Measurements from ENCODE around the gene CD99L2.

The CD99L2 gene

DNA sequence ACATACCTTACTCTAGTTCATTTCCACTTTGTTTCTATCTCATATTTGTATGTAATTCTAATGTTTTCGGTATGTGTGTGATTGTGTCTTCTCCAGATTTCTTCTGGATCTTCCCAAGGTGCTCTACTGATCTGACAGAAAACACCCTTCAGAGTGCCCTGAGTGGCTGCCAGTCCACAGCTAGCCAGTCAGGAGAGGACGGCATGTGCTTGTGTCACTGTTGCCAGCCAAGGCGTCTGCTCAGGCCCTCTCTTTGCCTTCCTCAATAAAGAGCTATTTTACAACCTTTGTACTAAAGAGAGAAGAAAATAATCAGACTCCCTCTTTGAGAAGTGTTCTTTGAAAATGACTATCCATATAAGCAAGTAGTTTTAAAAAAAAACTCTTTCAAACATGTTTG is 29.0 kb downstream of the CD99L2 start:
- H3K4me1 ChIP-seq, result no peaks in the 10 kb centered on the region
- no peak overlapping the region for H3K4me2 ChIP-seq (ENCODE audit: low read length)
- H3K79me2 ChIP-seq, result peaks cover 4% of the 10 kb centered on the region
- H3K4me3 ChIP-seq (ENCODE audit: low read depth, low read length), result no peak overlapping the region
- H3K9ac ChIP-seq, result no peak overlapping the region
- no peak overlapping the region for H2AFZ ChIP-seq
- H3K27me3 ChIP-seq (ENCODE audit: control insufficient read depth, insufficient read depth, low read length), result no peaks in the 10 kb centered on the region
- no peaks in the 10 kb centered on the region for H3K36me3 ChIP-seq (ENCODE audit: control insufficient read depth, insufficient read depth, low read length)
- no peaks in the 10 kb centered on the region for H3K9me3 ChIP-seq (ENCODE audit: control insufficient read depth, low read length)
- TF ChIP-seq, protein P1, sequence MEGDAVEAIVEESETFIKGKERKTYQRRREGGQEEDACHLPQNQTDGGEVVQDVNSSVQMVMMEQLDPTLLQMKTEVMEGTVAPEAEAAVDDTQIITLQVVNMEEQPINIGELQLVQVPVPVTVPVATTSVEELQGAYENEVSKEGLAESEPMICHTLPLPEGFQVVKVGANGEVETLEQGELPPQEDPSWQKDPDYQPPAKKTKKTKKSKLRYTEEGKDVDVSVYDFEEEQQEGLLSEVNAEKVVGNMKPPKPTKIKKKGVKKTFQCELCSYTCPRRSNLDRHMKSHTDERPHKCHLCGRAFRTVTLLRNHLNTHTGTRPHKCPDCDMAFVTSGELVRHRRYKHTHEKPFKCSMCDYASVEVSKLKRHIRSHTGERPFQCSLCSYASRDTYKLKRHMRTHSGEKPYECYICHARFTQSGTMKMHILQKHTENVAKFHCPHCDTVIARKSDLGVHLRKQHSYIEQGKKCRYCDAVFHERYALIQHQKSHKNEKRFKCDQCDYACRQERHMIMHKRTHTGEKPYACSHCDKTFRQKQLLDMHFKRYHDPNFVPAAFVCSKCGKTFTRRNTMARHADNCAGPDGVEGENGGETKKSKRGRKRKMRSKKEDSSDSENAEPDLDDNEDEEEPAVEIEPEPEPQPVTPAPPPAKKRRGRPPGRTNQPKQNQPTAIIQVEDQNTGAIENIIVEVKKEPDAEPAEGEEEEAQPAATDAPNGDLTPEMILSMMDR (IDR thresholded peaks at IDR 0.05), result no peak
- no peak overlapping the region for H3K27ac ChIP-seq

DNA sequence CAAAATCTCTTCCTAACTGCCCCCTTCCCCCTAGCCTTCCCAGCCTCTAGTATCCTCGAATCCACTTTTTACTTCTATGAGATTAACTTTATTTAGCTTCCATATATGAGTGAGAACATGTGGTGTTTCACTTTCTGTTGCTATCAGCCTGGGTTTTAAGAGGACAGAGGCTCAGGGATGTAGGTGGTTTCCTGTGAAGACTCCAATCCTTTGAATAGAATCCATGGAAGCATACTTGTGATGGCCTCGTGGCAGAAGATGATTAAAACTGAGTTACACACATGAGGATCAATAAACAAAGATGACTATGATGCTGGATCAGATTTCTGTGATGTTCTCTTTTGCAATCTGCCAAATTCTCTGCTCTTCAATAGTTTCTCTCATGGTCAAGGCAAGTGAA is 29.8 kb downstream of the CD99L2 start:
- Histone ChIP-seq H3K4me2 (ENCODE audit: low read length) (no peak overlapping the region), H3K9ac (no peak overlapping the region), H3K36me3 (ENCODE audit: control insufficient read depth, insufficient read depth, low read length) (no peaks in the 10 kb centered on the region), H3K27me3 (ENCODE audit: control insufficient read depth, insufficient read depth, low read length) (no peaks in the 10 kb centered on the region), H3K79me2 (peaks cover 4% of the 10 kb centered on the region), H2AFZ (no peak overlapping the region), H3K9me3 (ENCODE audit: control insufficient read depth, low read length) (no peaks in the 10 kb centered on the region), H3K4me1 (no peaks in the 10 kb centered on the region), H3K4me3 (ENCODE audit: low read depth, low read length) (no peak overlapping the region), H3K27ac (no peak overlapping the region)
- TF ChIP-seq, protein P1 (IDR thresholded peaks at IDR 0.05), result no peak

DNA sequence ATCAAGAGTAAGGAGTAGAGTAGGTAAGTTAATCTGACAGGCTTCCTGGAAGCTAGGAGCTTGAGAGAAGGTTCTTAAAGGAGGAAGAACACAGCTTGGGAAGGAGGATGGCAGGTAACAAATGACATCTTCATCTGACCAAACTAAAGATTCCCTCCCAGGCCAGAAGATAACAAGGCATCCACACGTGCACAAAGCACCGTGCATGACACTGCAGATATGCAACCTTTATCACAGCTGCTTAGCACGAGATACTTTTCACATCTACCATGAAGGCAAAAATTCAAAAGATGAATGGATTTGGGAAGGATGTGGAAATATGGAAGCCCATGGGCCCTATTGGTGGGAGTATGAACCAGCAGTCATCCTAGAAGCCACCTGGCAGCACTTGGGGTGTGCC is 34.3 kb downstream of the CD99L2 start:
- Histone ChIP-seq H3K79me2 (peaks cover 6% of the 10 kb centered on the region), H3K27me3 (ENCODE audit: control insufficient read depth, insufficient read depth, low read length) (no peaks in the 10 kb centered on the region), H3K36me3 (ENCODE audit: control insufficient read depth, insufficient read depth, low read length) (no peaks in the 10 kb centered on the region), H3K9me3 (ENCODE audit: control insufficient read depth, low read length) (no peaks in the 10 kb centered on the region), H3K9ac (no peak overlapping the region), H3K4me3 (ENCODE audit: low read depth, low read length) (no peak overlapping the region), H3K27ac (no peak overlapping the region), H2AFZ (no peak overlapping the region), H3K4me1 (no peaks in the 10 kb centered on the region), H3K4me2 (ENCODE audit: low read length) (no peak overlapping the region)
- TF ChIP-seq, protein P1 (IDR thresholded peaks at IDR 0.05), result no peak

DNA sequence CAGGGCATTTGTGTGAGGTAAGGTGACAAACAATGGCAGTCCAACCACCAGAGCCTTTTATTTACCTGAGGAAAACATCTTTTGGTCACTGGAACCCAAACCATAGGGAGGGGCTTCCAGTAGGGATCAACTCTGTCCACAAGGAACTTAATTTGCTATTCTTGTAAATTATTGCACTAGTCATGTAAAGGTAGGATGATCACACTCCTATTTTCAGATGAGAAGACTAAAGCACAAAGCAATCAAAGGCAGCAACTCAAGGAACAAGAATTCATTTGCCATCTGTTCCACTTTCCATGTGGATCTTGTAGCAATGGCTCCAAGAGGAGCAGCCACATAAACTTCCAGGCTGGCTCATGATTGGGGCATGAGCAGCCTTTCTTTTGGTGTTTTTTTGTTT is 35.3 kb downstream of the CD99L2 start:
- Histone ChIP-seq H3K27me3 (ENCODE audit: control insufficient read depth, insufficient read depth, low read length) (no peaks in the 10 kb centered on the region), H3K4me3 (ENCODE audit: low read depth, low read length) (no peak overlapping the region), H3K9me3 (ENCODE audit: control insufficient read depth, low read length) (no peaks in the 10 kb centered on the region), H3K4me2 (ENCODE audit: low read length) (no peak overlapping the region), H3K36me3 (ENCODE audit: control insufficient read depth, insufficient read depth, low read length) (no peaks in the 10 kb centered on the region), H3K27ac (no peak overlapping the region), H3K4me1 (no peaks in the 10 kb centered on the region), H3K79me2 (peaks cover 6% of the 10 kb centered on the region), H3K9ac (no peak overlapping the region), H2AFZ (no peak overlapping the region)
- TF ChIP-seq, protein P1 (IDR thresholded peaks at IDR 0.05), result no peak

DNA sequence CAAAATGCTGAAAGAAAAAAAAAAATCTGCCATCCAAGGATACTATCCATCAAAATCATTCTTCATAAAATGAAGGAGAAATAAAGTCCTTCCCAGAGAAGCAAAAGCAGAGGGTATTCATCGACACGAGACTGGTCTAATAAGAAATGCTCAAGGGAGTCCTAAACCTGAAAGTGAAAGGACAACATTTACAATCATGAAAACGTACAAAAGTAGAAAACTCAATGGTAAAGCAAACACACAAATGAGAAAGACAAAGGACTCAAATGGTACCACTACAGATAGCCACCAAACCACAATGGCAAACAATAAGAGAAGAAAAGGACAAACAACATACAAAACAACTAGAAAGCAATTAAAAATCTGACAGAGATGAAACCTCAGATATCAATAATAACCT is 41.0 kb downstream of the CD99L2 start:
- no peak overlapping the region for H3K9ac ChIP-seq
- H3K4me1 ChIP-seq, result no peaks in the 10 kb centered on the region
- no peak overlapping the region for H3K4me2 ChIP-seq (ENCODE audit: low read length)
- H3K27me3 ChIP-seq (ENCODE audit: control insufficient read depth, insufficient read depth, low read length), result no peaks in the 10 kb centered on the region
- H2AFZ ChIP-seq, result no peak overlapping the region
- no peak overlapping the region for H3K27ac ChIP-seq
- no peak overlapping the region for H3K4me3 ChIP-seq (ENCODE audit: low read depth, low read length)
- no peaks in the 10 kb centered on the region for H3K36me3 ChIP-seq (ENCODE audit: control insufficient read depth, insufficient read depth, low read length)
- no peaks in the 10 kb centered on the region for H3K9me3 ChIP-seq (ENCODE audit: control insufficient read depth, low read length)
- TF ChIP-seq, protein P1 (IDR thresholded peaks at IDR 0.05), result no peak
- peaks cover 11% of the 10 kb centered on the region for H3K79me2 ChIP-seq
